HEK293 (cell line): ENCODE data around the gene FGFRL1.

ENCODE experiments used
- ZFP3 ChIP-seq: fragments of 450-650 bp; formaldehyde crosslinking; IDR thresholded peaks from 2 replicates; pipeline ENCODE4 v1.5.1; 2016; ENCODE audit warnings: low read depth, missing biosample characterization, missing genetic modification characterization
- ZNF10 ChIP-seq: fragments of 450-650 bp; formaldehyde crosslinking; IDR thresholded peaks from 2 replicates; pipeline ENCODE4 v1.5.1; 2017; ENCODE audit warnings: missing biosample characterization, missing genetic modification characterization
- ZNF274 ChIP-seq, 2 experiments: fragments of 200-500 bp in 1 of 2; fragments of 450-650 bp in 1 of 2; sonication (Bioruptor generic) in 1 of 2; formaldehyde crosslinking in 1 of 2; IDR thresholded peaks; 2 replicates each; pipeline versions ENCODE4 v1.5.1 to v1.6.1; 2014 to 2016; ENCODE audit warnings: borderline replicate concordance in 1 of 2, inconsistent platforms in 1 of 2, low read length in 1 of 2, missing biosample characterization in 1 of 2, missing genetic modification characterization in 1 of 2
- TF ChIP-seq, protein P1 (sequence below): fragments of 450-650 bp; formaldehyde crosslinking; IDR thresholded peaks from 2 replicates; pipeline ENCODE4 v1.5.1; 2016; ENCODE audit warnings: missing biosample characterization, missing genetic modification characterization
- TF ChIP-seq, protein P2 (sequence below): fragments of 450-650 bp; formaldehyde crosslinking; IDR thresholded peaks from 2 replicates; pipeline ENCODE4 v1.5.1; 2016; ENCODE audit warnings: missing biosample characterization, missing genetic modification characterization
- TF ChIP-seq, protein P3 (sequence below): fragments of 450-650 bp; formaldehyde crosslinking; conservative IDR thresholded peaks from 2 replicates; pipeline ENCODE4 v1.5.1; 2016; ENCODE audit warnings: low read depth, missing biosample characterization, missing genetic modification characterization

DNA sequence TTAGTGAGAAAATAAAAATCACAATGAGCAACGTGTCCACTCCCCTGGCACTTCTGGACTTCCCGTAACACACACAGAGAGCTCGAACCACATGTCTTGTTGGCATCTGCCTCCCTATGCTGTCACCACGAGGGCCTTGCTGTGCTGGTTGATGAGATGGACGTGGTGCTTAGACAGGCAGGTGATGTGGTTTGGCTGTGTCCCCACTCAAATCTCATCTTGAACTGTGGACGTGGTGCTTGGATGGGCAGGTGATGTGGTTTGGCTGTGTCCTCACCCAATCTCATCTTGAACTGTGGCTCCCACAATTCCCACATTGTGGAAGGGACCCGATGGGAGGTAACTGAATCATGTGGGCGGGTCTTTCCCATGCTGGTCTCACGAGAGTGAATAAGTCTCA is 40.0 kb downstream of the FGFRL1 start:
- TF ChIP-seq, protein P1, sequence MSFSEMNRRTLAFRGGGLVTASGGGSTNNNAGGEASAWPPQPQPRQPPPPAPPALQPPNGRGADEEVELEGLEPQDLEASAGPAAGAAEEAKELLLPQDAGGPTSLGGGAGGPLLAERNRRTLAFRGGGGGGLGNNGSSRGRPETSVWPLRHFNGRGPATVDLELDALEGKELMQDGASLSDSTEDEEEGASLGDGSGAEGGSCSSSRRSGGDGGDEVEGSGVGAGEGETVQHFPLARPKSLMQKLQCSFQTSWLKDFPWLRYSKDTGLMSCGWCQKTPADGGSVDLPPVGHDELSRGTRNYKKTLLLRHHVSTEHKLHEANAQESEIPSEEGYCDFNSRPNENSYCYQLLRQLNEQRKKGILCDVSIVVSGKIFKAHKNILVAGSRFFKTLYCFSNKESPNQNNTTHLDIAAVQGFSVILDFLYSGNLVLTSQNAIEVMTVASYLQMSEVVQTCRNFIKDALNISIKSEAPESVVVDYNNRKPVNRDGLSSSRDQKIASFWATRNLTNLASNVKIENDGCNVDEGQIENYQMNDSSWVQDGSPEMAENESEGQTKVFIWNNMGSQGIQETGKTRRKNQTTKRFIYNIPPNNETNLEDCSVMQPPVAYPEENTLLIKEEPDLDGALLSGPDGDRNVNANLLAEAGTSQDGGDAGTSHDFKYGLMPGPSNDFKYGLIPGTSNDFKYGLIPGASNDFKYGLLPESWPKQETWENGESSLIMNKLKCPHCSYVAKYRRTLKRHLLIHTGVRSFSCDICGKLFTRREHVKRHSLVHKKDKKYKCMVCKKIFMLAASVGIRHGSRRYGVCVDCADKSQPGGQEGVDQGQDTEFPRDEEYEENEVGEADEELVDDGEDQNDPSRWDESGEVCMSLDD (tag by site-specific recombination) = no peak
- TF ChIP-seq, protein P2, sequence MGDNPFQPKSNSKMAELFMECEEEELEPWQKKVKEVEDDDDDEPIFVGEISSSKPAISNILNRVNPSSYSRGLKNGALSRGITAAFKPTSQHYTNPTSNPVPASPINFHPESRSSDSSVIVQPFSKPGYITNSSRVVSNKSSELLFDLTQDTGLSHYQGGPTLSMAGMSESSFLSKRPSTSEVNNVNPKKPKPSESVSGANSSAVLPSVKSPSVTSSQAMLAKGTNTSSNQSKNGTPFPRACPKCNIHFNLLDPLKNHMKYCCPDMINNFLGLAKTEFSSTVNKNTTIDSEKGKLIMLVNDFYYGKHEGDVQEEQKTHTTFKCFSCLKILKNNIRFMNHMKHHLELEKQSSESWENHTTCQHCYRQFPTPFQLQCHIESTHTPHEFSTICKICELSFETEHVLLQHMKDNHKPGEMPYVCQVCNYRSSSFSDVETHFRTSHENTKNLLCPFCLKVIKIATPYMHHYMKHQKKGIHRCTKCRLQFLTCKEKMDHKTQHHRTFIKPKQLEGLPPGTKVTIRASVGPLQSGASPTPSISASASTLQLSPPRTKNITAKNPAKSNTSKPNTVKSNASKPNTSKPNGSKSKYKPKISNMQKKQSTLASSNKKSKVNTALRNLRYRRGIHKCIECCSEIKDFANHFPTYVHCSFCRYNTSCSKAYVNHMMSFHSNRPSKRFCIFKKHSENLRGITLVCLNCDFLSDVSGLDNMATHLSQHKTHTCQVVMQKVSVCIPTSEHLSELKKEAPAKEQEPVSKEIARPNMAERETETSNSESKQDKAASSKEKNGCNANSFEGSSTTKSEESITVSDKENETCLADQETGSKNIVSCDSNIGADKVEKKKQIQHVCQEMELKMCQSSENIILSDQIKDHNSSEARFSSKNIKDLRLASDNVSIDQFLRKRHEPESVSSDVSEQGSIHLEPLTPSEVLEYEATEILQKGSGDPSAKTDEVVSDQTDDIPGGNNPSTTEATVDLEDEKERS (tag by site-specific recombination) = no peak
- TF ChIP-seq ZNF274 (IDR thresholded peaks at IDR 0.05; ENCODE audit: low read length) = no peak
- TF ChIP-seq ZNF274 (tag by site-specific recombination; IDR thresholded peaks at IDR 0.05; ENCODE audit: borderline replicate concordance) = no peak
- TF ChIP-seq, protein P3, sequence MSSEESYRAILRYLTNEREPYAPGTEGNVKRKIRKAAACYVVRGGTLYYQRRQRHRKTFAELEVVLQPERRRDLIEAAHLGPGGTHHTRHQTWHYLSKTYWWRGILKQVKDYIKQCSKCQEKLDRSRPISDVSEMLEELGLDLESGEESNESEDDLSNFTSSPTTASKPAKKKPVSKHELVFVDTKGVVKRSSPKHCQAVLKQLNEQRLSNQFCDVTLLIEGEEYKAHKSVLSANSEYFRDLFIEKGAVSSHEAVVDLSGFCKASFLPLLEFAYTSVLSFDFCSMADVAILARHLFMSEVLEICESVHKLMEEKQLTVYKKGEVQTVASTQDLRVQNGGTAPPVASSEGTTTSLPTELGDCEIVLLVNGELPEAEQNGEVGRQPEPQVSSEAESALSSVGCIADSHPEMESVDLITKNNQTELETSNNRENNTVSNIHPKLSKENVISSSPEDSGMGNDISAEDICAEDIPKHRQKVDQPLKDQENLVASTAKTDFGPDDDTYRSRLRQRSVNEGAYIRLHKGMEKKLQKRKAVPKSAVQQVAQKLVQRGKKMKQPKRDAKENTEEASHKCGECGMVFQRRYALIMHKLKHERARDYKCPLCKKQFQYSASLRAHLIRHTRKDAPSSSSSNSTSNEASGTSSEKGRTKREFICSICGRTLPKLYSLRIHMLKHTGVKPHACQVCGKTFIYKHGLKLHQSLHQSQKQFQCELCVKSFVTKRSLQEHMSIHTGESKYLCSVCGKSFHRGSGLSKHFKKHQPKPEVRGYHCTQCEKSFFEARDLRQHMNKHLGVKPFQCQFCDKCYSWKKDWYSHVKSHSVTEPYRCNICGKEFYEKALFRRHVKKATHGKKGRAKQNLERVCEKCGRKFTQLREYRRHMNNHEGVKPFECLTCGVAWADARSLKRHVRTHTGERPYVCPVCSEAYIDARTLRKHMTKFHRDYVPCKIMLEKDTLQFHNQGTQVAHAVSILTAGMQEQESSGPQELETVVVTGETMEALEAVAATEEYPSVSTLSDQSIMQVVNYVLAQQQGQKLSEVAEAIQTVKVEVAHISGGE (tag by site-specific recombination) = no peak
- no peak for TF ChIP-seq ZNF10 (tag by site-specific recombination)
- TF ChIP-seq ZFP3 (tag by site-specific recombination) = no peak
